Measurements from ENCODE around the gene FEZF1.

DNA sequence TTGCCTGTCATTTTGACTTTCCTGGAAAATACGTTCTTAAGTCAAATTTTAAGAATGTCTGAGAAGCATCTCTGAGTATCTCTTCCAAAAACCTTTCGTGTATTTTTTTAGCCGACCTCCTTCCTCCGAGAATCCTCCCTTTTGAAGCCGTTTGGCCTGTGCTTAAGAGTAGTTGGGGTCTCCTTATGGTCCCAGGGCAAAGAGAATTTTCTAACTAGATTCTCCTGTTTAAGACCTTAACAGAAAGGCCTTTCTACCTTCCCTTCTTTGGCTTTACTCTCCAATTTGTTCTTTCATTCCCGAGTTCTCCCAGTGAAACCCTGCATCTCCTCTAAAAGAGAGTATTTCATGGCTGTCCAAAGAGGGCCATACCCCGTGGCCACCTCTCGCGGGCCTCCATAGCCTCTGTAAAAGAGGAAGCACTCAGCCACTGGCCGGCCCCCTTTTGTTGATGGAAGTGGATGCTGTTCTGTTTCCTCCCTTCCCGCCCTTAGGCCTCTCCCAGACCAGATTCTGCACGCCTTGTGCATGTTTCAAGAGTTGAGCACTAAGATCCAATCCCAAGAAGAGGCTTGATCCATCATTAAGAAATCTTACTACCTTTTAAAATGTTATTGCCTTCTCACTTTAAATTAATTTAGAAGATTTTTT lies 6.6 kb upstream of the FEZF1 start:
- TF ChIP-seq ZBED1 (IDR thresholded peaks at IDR 0.05; ENCODE audit: borderline replicate concordance) (no peak), CREB1 (IDR thresholded peaks at IDR 0.05; ENCODE audit: low read depth) (no peak), ZBTB11 (CRISPR knock-in tag; IDR thresholded peaks at IDR 0.05) (no peak), ZNF384 (IDR thresholded peaks at IDR 0.05; ENCODE audit: borderline replicate concordance, low read depth, low read length) (no peak), MEF2A (IDR thresholded peaks at IDR 0.05; ENCODE audit: insufficient read depth, low read depth, low read length) (no peak), CTCF (IDR thresholded peaks at IDR 0.05 in 2 of 3, conservative IDR thresholded peaks at IDR 0.05 in 1 of 3; ENCODE audit: control insufficient read depth in 2 of 3, extremely low read depth in 1 of 3, insufficient read depth in 1 of 3, low read depth in 3 of 3, low read length in 3 of 3) (no peak)

All from GM12878 (cell line).